Adrenal gland (tissue), 12 donors: Measurements from ENCODE around the gene SOWAHD. TPM values are rescaled to one million over a fixed set of nuclear protein-coding genes. Genes with fewer than 3 reads are reported as not detected.

Experiments used
- DNase-seq, 7 donors: peaks; one replicate each; pipeline ENCODE4 v3.0.0-alpha.2; 2019 to 2020
- H3K27ac ChIP-seq, 5 donors: fragments of 200-600 bp; sonication (generic) in 4 of 5; 1 replicate in 3 of 5; 2 replicates in 2 of 5; pipeline versions ENCODE4 v1.5.1 to v1.8.0; 2016 to 2020; ENCODE audit warnings: mild to moderate bottlenecking in 1 of 5
- H3K27me3 ChIP-seq: fragments of 200-600 bp; 2 replicates; pipeline ENCODE4 v1.8.0; 2021
- H3K36me3 ChIP-seq, 2 donors: fragments of 200-600 bp; replicated peaks in 1 of 2; 1 replicate in 1 of 2; 2 replicates in 1 of 2; pipeline versions ENCODE4 v1.5.1 to v1.8.0; 2018 to 2022
- H3K4me1 ChIP-seq, 2 donors: fragments of 200-600 bp; replicated peaks in 1 of 2; 1 replicate in 1 of 2; 2 replicates in 1 of 2; pipeline versions ENCODE4 v1.5.1 to v1.8.0; 2018 to 2021
- H3K4me3 ChIP-seq, 4 donors: fragments of 200-600 bp; sonication (generic) in 3 of 4; one replicate each; pipeline ENCODE4 v1.5.1; 2016 to 2018
- H3K9me3 ChIP-seq, 3 donors: fragments of 200-600 bp; sonication (generic) in 1 of 3; replicated peaks in 1 of 3; 1 replicate in 2 of 3; 2 replicates in 1 of 3; pipeline versions ENCODE4 v1.5.1 to v1.8.0; 2016 to 2021
- CTCF ChIP-seq, 6 experiments: fragments of 450-650 bp in 4 of 6; fragments of 200-600 bp in 2 of 6; sonication (generic) in 1 of 6; IDR thresholded peaks; 1 replicate in 5 of 6; 2 replicates in 1 of 6; pipeline versions ENCODE4 v1.5.1 to v1.8.0; 2016 to 2021; ENCODE audit warnings: antibody characterized with exemption in 6 of 6, mild to moderate bottlenecking in 2 of 6, moderate library complexity in 1 of 6
- POLR2A ChIP-seq, 2 donors: fragments of 450-650 bp; IDR thresholded peaks; one replicate each; pipeline ENCODE4 v1.6.1; 2017; ENCODE audit warnings: antibody characterized with exemption in 2 of 2, mild to moderate bottlenecking in 2 of 2, moderate library complexity in 1 of 2
- WGBS, 4 donors: extraction: QIAGEN DNeasy Blood & Tissue Kit in 2 of 4; methylation state at CpG; one replicate each; pipeline versions ENCODE4 v1.1.5 to v1.1.7; 2013 to 2017; 5-methylcytosine and 5-hydroxymethylcytosine counted together
- intact Hi-C, 2 donors: fragments of 100-400 bp; cut with DNase I; formaldehyde crosslinking; loops; one replicate each; pipeline versions ENCODE4 v1.14.1 to v1.15.0; 2022 to 2023
- polyA plus RNA-seq, 3 donors: library from polyadenylated mRNA; stranded (reverse); fragments of 200-250 nt in 2 of 3; fragments of 350-450 nt in 1 of 3; fragmentation: Illumina TruSeq in 1 of 3; extraction: RNeasy Lipid Tissue Mini Kit (QIAGEN cat#74804) in 1 of 3; gene quantifications; one replicate each; pipeline ENCODE4 v1.2.3, GENCODE V29; 2013 to 2014
- total RNA-seq, 9 donors: library from RNA; depleted of rRNA in 4 of 9; stranded (reverse); fragments of >200 nt in 4 of 9; fragments of 120-200 nt in 1 of 9; fragmentation: NEBNext Ultra II Directional in 1 of 9; extraction: Animal tissue kit (Norgen Biotek cat#: 25700) in 1 of 9; gene quantifications; one replicate each; pipeline versions ENCODE4 v1.1.0 to v1.2.4, GENCODE V29; 2013 to 2023
- donor health status: healthy with polysubstance abuse.
- donor health status: Bipolar disorder and iron deficiency.
- donor health status: DM: yes; HTN: yes; CAD: no.
- donor health status: DM: no; HTN: no; CAD: no.
- donor health status: DM: no; HTN: no; CAD: no.
- donor health status: DM: yes; HTN: yes; CAD: no.

Gene SOWAHD
- total and polyA plus RNA-seq, 12 donors = 0.13 to 5.9 (median 1.3) TPM; not detected in 1

GRCh38 chrX:119759248-119759766, 919 bp downstream of the SOWAHD start:
- H3K36me3 ChIP-seq = no peaks in the 10 kb centered on the region
- H3K27ac ChIP-seq = peak overlapping the region in 1 of 5 donors; percentile 22
- TF ChIP-seq POLR2A (IDR thresholded peaks at IDR 0.05) = no peak
- intact Hi-C loops = no loop called here
- H3K27me3 ChIP-seq = peaks cover 6% of the 10 kb centered on the region
- 44 to 64% (median 55%) methylated on average over 20 to 44 of the region's 44 CpGs; no CpG with 5 or more reads in 1 of the 4 donors for WGBS, 4 donors
- H3K4me3 ChIP-seq = peak overlapping the region in 1 of 4 donors; percentile 51
- DNase-seq = no peak
- no peaks in the 10 kb centered on the region for H3K4me1 ChIP-seq
- H3K9me3 ChIP-seq = no peaks in the 10 kb centered on the region

GRCh38 chrX:119760026-119760877, 1.9 kb downstream of the SOWAHD start:
- Histone ChIP-seq H3K9me3 (no peaks in the 10 kb centered on the region), H3K27me3 (peaks cover 6% of the 10 kb centered on the region), H3K27ac (no peak overlapping the region), H3K36me3 (no peaks in the 10 kb centered on the region), H3K4me1 (no peaks in the 10 kb centered on the region), H3K4me3 (no peak overlapping the region)
- intact Hi-C loops = no loop called here
- DNase-seq = no peak
- TF ChIP-seq POLR2A (IDR thresholded peaks at IDR 0.05) = no peak
- TF ChIP-seq CTCF (IDR thresholded peaks at IDR 0.05) = no peak
- 81 to 90% (median 85%) methylated on average over 16 to 18 of the region's 18 CpGs for WGBS, 4 donors

- TF ChIP-seq CTCF (IDR thresholded peaks at IDR 0.05) (no peak), POLR2A (IDR thresholded peaks at IDR 0.05) (no peak)
- no peaks in the 10 kb centered on the region for H3K36me3 ChIP-seq
- intact Hi-C loops = no loop called here
- H3K4me3 ChIP-seq = no peak overlapping the region
- peaks cover 6% of the 10 kb centered on the region for H3K27me3 ChIP-seq
- no peak for DNase-seq
- H3K27ac ChIP-seq = no peak overlapping the region
- 60 to 83% (median 76%) methylated on average over 1 to 3 of the region's 3 CpGs for WGBS, 4 donors
- H3K4me1 ChIP-seq = no peaks in the 10 kb centered on the region
- H3K9me3 ChIP-seq = no peaks in the 10 kb centered on the region
Measured at GRCh38 chrX:119762718-119763117, 4.3 kb downstream of the SOWAHD start.

GRCh38 chrX:119763181-119763580, 4.8 kb downstream of the SOWAHD start:
- Histone ChIP-seq H3K36me3 (no peaks in the 10 kb centered on the region), H3K4me3 (no peak overlapping the region), H3K9me3 (no peaks in the 10 kb centered on the region), H3K27ac (no peak overlapping the region), H3K27me3 (peaks cover 6% of the 10 kb centered on the region), H3K4me1 (no peaks in the 10 kb centered on the region)
- DNase-seq = no peak
- 48 to 80% (median 61%) methylated on average over 7 of the region's 7 CpGs for WGBS, 4 donors
- intact Hi-C loops = no loop called here
- no peak for TF ChIP-seq POLR2A (IDR thresholded peaks at IDR 0.05)
- no peak for TF ChIP-seq CTCF (IDR thresholded peaks at IDR 0.05)
